NCI-H1930 (cell line): ENCODE results near the gene MICAL1.
"Not testable (repeated sequence)": the region's sequence is repeated elsewhere in the genome, so short reads cannot be mapped to it uniquely, and the experiment has no call there.

ENCODE experiments used
- DNase-seq, 2 experiments: peaks; one replicate each; lab custom pipeline; 2025; lab: John Stamatoyannopoulos, UW

MICAL1 gene

GRCh38 chr6:109477725-109478124, 22.2 kb upstream of the MICAL1 start:
- no peak for DNase-seq

- DNase-seq = no peak
These were observed 21.6 kb upstream of the MICAL1 start for GRCh38 chr6:109477184-109477583.

- no peak for DNase-seq
These were observed 20.1 kb upstream of the MICAL1 start for GRCh38 chr6:109475625-109476024.

GRCh38 chr6:109474995-109475394, 19.4 kb upstream of the MICAL1 start:
- no peak for DNase-seq

GRCh38 chr6:109473120-109473519, 17.5 kb upstream of the MICAL1 start:
- no peak for DNase-seq

DNA sequence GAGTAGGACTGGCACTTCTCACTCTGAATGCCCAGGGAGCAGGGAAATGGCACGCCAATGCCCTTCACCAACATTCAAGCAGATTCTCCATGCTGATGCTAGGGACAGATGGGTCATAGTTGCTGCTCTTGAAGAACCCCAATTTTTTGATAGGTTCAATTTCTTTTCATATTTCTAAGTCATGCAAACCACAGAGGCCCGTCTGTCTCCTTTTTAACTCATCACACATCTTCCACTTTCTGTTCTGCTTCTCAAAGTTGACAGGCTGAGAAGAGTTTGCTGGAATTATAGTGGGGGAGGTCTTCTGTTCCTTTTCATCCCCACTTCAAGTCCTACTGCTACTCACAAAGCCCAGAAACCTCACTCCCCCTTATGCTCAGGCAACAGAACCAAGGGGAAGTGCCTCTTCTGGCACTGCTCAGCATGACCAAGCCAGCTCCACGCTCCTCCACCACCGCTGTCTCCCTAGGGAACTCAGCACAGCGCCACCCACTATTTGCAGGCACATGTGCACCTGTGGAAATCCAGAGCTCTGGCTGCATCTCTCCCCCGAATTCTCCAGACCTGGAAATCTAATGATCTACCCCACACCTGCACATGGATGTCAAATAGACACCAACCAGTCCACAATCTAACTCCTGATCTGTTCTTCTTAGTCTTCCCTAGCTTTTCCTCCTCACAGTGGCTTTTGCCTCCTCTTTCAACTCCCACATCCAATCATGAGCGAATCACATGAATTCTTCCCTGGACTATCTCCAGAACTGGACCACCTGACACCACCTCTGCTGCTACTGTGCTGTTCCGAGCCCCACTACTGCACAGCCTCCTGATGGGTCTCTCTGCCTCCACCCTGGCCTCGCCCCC, 16.8 kb upstream of the MICAL1 start:
- DNase-seq = no peak

DNA sequence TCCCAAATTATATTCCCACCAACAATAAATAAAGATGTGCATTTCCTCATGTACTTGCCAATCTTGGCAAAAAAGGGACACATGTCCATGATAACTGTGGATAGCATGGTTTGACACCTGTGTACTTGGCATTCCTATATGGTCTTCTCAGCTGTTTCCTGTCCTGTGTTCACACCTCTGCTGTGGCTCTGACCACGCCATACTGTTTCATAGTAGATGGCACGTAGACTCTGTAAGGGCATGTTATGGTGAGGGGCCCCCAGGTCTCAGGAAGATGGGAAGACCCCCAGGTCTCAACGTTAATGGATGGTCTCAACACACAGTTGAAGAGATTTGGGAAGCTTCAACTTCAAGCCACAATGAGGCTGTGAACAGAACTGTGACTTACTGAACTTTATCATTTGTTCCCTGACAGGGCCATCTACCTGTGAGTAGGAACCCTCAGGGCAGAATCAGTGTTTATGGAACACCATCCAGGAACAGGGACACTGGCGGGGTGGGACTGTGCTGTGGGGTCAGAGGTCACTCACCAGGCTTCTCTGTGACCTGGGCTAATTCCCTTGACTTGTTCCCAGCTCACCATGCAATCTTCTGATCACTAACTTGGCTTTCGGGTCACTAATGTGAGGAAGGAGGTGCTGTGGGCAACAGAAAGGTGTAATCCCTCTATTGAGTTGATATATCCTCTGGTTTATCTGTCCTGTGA, 15.7 kb upstream of the MICAL1 start:
- no peak for DNase-seq

GRCh38 chr6:109469591-109470189, 14.1 kb upstream of the MICAL1 start:
- no peak for DNase-seq

DNA sequence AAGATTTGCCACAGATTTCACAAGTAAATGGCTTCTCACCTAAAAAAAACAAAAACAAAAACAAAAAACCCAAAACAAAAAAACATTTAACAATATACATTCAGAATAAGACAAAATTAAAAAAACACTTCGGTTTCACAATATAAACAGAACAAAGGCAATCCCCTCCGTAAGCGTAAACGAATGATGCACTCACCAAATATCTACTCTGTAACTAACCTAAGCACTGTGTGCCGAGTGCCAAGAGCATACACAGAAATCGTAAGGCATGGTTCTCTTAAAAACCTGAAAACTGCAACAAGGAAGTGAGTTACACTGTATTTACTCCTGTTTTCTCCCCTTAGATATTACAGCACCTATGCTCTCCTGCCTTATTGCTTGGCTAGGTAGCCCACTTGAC, 12.1 kb upstream of the MICAL1 start:
- no peak for DNase-seq

- DNase-seq = no peak
These were observed 10.8 kb upstream of the MICAL1 start for GRCh38 chr6:109466212-109466923.

DNA sequence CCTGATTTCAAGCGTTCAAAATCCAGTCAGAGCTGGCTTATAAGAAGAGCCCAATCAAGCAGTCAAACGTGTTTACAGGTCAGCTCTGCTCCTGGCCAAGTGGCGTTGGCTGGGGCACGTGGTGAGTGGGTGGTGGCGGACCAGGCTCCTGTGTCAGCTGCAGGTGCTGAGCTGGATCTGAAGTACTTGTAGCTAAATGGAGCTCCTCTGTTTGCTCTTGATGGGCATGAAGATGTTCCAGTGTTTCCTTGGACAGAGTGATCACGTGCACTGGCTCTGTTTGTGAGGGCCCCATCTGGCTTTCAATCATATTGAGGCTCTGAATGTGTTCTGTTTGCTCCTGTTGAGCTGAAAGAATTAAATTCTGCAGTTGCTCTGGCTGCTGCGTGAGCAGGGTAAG, 10.2 kb upstream of the MICAL1 start:
- no peak for DNase-seq

DNA sequence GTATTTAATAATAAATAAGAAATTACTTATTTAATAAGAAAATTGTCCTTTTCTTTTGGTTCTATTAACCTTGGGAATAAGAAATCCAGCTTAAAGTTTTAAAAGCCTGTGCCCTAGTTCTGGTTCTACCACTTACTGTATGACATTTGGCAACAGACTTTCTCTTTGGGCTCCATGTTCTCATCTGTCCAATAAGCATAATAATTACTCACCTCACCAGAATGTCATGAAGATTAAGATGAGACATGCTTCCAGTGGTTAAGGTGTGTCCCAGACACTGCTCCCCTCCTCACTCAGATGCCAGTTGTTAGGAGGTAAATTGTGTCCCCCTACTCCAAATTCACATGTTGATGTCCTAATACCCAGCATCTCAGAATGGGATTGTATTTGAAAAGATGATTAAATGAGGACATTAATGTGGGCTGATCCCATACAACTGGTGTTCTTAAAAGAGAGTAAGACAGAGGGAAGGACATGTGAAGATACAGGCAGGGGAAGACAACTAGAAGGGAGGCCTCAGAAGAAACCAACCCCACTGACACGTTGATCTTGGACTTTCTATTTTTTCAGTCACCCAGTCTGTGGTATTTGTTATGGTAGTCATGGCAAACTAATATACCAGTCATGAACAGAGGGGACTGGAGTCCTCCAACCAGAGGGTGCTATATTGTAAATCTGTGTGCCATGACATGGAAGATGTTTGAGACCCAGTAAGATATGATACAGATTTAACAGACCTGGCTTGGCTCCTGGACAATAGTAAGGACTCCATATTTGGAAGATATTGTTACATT, 6.4 kb upstream of the MICAL1 start:
- DNase-seq = no peak

DNA sequence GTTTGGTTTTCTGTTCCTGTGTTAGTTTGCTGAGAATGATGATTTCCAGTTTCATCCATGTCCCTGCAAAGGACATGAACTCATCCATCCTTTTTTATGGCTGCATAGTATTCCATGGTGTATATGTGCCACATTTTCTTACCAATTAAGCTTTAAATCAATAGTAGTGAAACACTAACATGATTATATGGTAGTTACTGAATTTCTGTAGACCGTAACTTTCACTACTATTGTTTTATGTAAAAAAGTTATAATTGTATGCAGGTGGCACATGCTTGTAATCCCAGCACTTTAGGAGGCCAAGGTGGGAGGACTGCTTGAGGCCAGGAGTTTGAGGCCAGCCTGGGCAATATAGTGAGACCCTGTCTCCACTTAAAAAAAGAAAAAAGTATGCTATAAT, 5.6 kb upstream of the MICAL1 start:
- not testable (repeated sequence) for DNase-seq

DNA sequence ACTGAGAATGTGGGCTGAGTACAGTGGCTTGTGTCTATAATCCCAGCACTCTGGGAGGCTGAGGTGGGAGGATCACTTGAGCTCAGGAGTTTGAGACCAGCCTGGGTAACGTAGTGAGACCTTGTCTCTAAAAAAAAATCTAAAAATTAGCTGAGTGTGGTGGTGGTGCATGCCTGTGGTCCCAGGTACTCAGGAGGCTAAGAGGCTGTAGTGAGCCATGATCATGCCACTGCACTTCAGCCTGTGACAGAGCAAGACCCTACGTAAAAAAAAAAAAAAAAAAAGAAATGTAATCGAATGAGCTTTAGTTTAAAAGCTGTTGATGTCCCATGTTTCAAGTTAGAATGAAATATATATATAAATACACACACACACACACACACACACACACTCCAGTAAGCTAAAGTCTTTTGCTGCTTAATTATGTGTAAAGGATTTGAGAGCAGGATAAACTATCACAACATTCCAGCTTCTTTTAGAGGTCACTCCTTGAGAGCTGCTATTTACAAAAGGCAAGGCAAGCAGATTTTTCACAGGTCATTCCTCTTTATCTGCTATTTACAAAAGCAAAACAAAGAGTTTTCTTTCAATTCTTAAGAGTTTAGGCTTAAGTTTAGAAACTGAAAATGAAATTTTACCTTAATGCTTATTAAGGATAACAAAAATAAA, 4.7 kb upstream of the MICAL1 start:
- no peak for DNase-seq

GRCh38 chr6:109458774-109459531, 3.4 kb upstream of the MICAL1 start:
- no peak for DNase-seq

- DNase-seq = no peak
These were observed 2.0 kb upstream of the MICAL1 start for GRCh38 chr6:109457562-109457996.

GRCh38 chr6:109456710-109457561, 1.4 kb upstream of the MICAL1 start:
- DNase-seq = no peak

GRCh38 chr6:109456111-109456583, 575 bp upstream of the MICAL1 start:
- no peak for DNase-seq
